IMR-90 (cell line): ENCODE results near the gene SH3RF3. TPM values are rescaled to one million over a fixed set of nuclear protein-coding genes. Genes with fewer than 3 reads are reported as not detected.

Experiments
- ATAC-seq: fragments of 200-7000 bp; cut with Tn5 transposase; 2 replicates; pipeline ENCODE4 v1.9.1; 2020; ENCODE audit warnings: low read depth, mild to moderate bottlenecking, moderate library complexity
- BruUV-seq: library from RNA; stranded (reverse); fragments of 400-500 nt; replicated peaks from 2 replicates; lab custom pipeline; 2021; lab: Mats Ljungman, UMichigan
- CTCF ChIA-PET: fragments of 300-600 bp; formaldehyde crosslinking; extraction: SDS; loops from one replicate; lab custom pipeline; 2021; ENCODE audit warnings: antibody characterized with exemption; lab: Yijun Ruan, JAX
- POLR2A ChIA-PET: fragments of 300-600 bp; sonication (Branson Sonifier 250); formaldehyde crosslinking; loops from one replicate; lab custom pipeline; 2022; ENCODE audit warnings: antibody characterized with exemption; ENCODE audit not compliant: unreplicated experiment; lab: Charles Lee
- DNase-seq: peaks from one replicate; pipeline ENCODE4 v3.0.0; 2013
- H2AFZ ChIP-seq: replicated peaks from 2 replicates; pipeline ENCODE3; 2013; ENCODE audit warnings: low read length, mild to moderate bottlenecking; ENCODE audit not compliant: poor library complexity
- H2AK5ac ChIP-seq: 2 replicates; pipeline ENCODE4 v1.6.1; 2013; ENCODE audit warnings: low read depth, low read length, inconsistent platforms
- H2AK9ac ChIP-seq: replicated peaks from 2 replicates; pipeline ENCODE3; 2013; ENCODE audit warnings: mild to moderate bottlenecking, low read depth, low read length, moderate library complexity; ENCODE audit not compliant: poor library complexity
- H2BK120ac ChIP-seq: 2 replicates; pipeline ENCODE4 v1.6.1; 2013; ENCODE audit warnings: low read depth, low read length, inconsistent platforms
- H2BK15ac ChIP-seq: 3 replicates; pipeline ENCODE4 v1.6.1; 2013; ENCODE audit warnings: low read depth, low read length, inconsistent platforms
- H2BK20ac ChIP-seq: 2 replicates; pipeline ENCODE4 v1.6.1; 2013; ENCODE audit warnings: low read depth, mild to moderate bottlenecking, inconsistent platforms, low read length, moderate library complexity
- H2BK5ac ChIP-seq: 2 replicates; pipeline ENCODE4 v1.6.1; 2013; ENCODE audit warnings: mild to moderate bottlenecking, low read depth, low read length, inconsistent platforms; ENCODE audit not compliant: poor library complexity, severe bottlenecking
- H3K14ac ChIP-seq: replicated peaks from 2 replicates; pipeline ENCODE4 v1.6.1; 2013; ENCODE audit warnings: low read depth, low read length, inconsistent platforms
- H3K18ac ChIP-seq: 2 replicates; pipeline ENCODE4 v1.6.1; 2013; ENCODE audit warnings: low read depth, low read length, control low read depth
- H3K23ac ChIP-seq: 2 replicates; pipeline ENCODE4 v1.6.1; 2013; ENCODE audit warnings: low read depth, low read length, inconsistent platforms
- H3K27ac ChIP-seq: 2 replicates; pipeline ENCODE4 v1.5.1; 2013; ENCODE audit warnings: mild to moderate bottlenecking, control low read depth, low read length; ENCODE audit not compliant: insufficient read depth
- H3K27me3 ChIP-seq: 2 replicates; pipeline ENCODE4 v1.6.1; 2013; ENCODE audit warnings: low read length; ENCODE audit not compliant: control insufficient read depth, insufficient read depth
- H3K36me3 ChIP-seq: 2 replicates; pipeline ENCODE4 v1.6.1; 2013; ENCODE audit warnings: low read length, mixed read lengths; ENCODE audit not compliant: control insufficient read depth, insufficient read depth
- H3K4ac ChIP-seq: 2 replicates; pipeline ENCODE4 v1.6.1; 2013; ENCODE audit warnings: low read depth, low read length, inconsistent platforms
- H3K4me1 ChIP-seq: 2 replicates; pipeline ENCODE4 v1.6.1; 2013; ENCODE audit warnings: low read length, mixed read lengths; ENCODE audit not compliant: control insufficient read depth, insufficient read depth
- H3K4me2 ChIP-seq: 2 replicates; pipeline ENCODE4 v1.6.1; 2013; ENCODE audit warnings: low read depth, mild to moderate bottlenecking, control low read depth, low read length, moderate library complexity
- H3K4me3 ChIP-seq: 2 replicates; pipeline ENCODE4 v1.5.1; 2013; ENCODE audit warnings: low read depth, mild to moderate bottlenecking, control low read depth, low read length, moderate library complexity; ENCODE audit not compliant: insufficient read depth
- H3K56ac ChIP-seq: 2 replicates; pipeline ENCODE4 v1.6.1; 2013; ENCODE audit warnings: low read length, inconsistent platforms; ENCODE audit not compliant: insufficient read depth; ENCODE audit errors: extremely low read depth
- H3K79me1 ChIP-seq, 2 experiments: 2 replicates each; pipeline ENCODE4 v1.6.1; 2013; ENCODE audit warnings: low read length in 2 of 2, inconsistent platforms in 1 of 2, low read depth in 1 of 2
- H3K9ac ChIP-seq: 2 replicates; pipeline ENCODE4 v1.6.1; 2013; ENCODE audit warnings: low read depth, low read length, control low read depth
- H3K9me1 ChIP-seq: 2 replicates; pipeline ENCODE4 v1.6.1; 2013; ENCODE audit warnings: low read length, inconsistent platforms; ENCODE audit not compliant: insufficient read depth
- H3K9me3 ChIP-seq: 2 replicates; pipeline ENCODE4 v1.6.1; 2013; ENCODE audit warnings: low read length; ENCODE audit not compliant: control insufficient read depth, insufficient read depth
- H4K20me1 ChIP-seq: 2 replicates; pipeline ENCODE4 v1.6.1; 2013; ENCODE audit warnings: low read length, inconsistent platforms; ENCODE audit not compliant: insufficient read depth
- H4K5ac ChIP-seq: 2 replicates; pipeline ENCODE4 v1.6.1; 2013; ENCODE audit warnings: mild to moderate bottlenecking, low read depth, low read length, control low read depth
- H4K8ac ChIP-seq, 2 experiments: 2 replicates each; pipeline ENCODE4 v1.6.1; 2013; ENCODE audit warnings: low read depth in 2 of 2, low read length in 2 of 2, control low read depth in 1 of 2, inconsistent platforms in 1 of 2
- H4K91ac ChIP-seq: 2 replicates; pipeline ENCODE4 v1.6.1; 2013; ENCODE audit warnings: low read depth, low read length, inconsistent platforms; ENCODE audit not compliant: insufficient read depth
- CEBPB ChIP-seq: IDR thresholded peaks from 2 replicates; pipeline ENCODE4 v1.6.1; 2012; ENCODE audit warnings: low read depth, low read length, improper control_type of control experiment
- CHD1 ChIP-seq: IDR thresholded peaks from 2 replicates; pipeline ENCODE4 v1.6.1; 2012; ENCODE audit warnings: low read depth, low read length, improper control_type of control experiment
- FOS ChIP-seq: fragments of 150-350 bp; IDR thresholded peaks from 2 replicates; pipeline ENCODE4 v1.6.1; 2016; ENCODE audit warnings: low read depth, low read length
- POLR2A ChIP-seq: IDR thresholded peaks from 2 replicates; pipeline ENCODE4 v1.6.1; 2012; ENCODE audit warnings: mild to moderate bottlenecking, low read depth, low read length
- RAD21 ChIP-seq: IDR thresholded peaks from 2 replicates; pipeline ENCODE4 v1.6.1; 2012; ENCODE audit warnings: low read length, improper control_type of control experiment
- RCOR1 ChIP-seq: IDR thresholded peaks from 2 replicates; pipeline ENCODE4 v1.6.1; 2012; ENCODE audit warnings: mild to moderate bottlenecking, low read length, improper control_type of control experiment; ENCODE audit not compliant: insufficient replicate concordance
- RFX5 ChIP-seq: IDR thresholded peaks from 2 replicates; pipeline ENCODE4 v1.8.0; 2012; ENCODE audit warnings: low read depth, mild to moderate bottlenecking, low read length, moderate library complexity
- WGBS, 2 experiments: methylation state at CpG; one replicate each; pipeline versions ENCODE4 v1.1.5 to v1.1.7; 2013; ENCODE audit warnings: missing lambda C conversion rate in 2 of 2; ENCODE audit not compliant: insufficient read length in 1 of 2; ENCODE audit errors: extremely low coverage in 2 of 2; 5-methylcytosine and 5-hydroxymethylcytosine counted together
- dilution Hi-C: fragments of 300-500 bp; cut with HindIII; formaldehyde crosslinking; loops from one replicate; pipeline ENCODE4 v1.14.3; 2018; ENCODE audit warnings: low sequenced_read_pairs; ENCODE audit not compliant: unreplicated experiment
- in situ Hi-C: fragments of 300-500 bp; cut with MboI; formaldehyde crosslinking; loops from 3 replicates; pipeline ENCODE4 v1.14.3; 2019; ENCODE audit warnings: low sequenced_read_pairs, inconsistent platforms, mixed read lengths
- intact Hi-C: fragments of 100-400 bp; cut with micrococcal nuclease; formaldehyde crosslinking; loops from 2 replicates; pipeline ENCODE4 v1.10.0; 2022
- polyA plus RNA-seq, 3 experiments: library from polyadenylated mRNA; depleted of rRNA; stranded (reverse); fragments of >200 nt; gene quantifications; 2 replicates each; pipeline ENCODE4 v1.2.3, GENCODE V29; 2012; ENCODE audit warnings: low replicate concordance in 1 of 3
- total RNA-seq: library from RNA; depleted of rRNA; stranded (reverse); fragments of >200 nt; gene quantifications from 2 replicates; pipeline ENCODE4 v1.2.3, GENCODE V29; 2012
- TF ChIP-seq, protein P1 (sequence below): fragments of 150-350 bp; IDR thresholded peaks from 2 replicates; pipeline ENCODE4 v1.6.1; 2016; ENCODE audit warnings: low read depth, mild to moderate bottlenecking, low read length, moderate library complexity, borderline replicate concordance
- TF ChIP-seq, protein P2 (sequence below): conservative IDR thresholded peaks from 2 replicates; pipeline ENCODE4 v1.5.1; 2012; ENCODE audit warnings: mild to moderate bottlenecking, low read depth, low read length, improper control_type of control experiment

SH3RF3 gene
- total and polyA plus RNA-seq, 2 of the 4 experiments (the other 2 are of a cell fraction): 3.4 to 5.3 TPM

DNA sequence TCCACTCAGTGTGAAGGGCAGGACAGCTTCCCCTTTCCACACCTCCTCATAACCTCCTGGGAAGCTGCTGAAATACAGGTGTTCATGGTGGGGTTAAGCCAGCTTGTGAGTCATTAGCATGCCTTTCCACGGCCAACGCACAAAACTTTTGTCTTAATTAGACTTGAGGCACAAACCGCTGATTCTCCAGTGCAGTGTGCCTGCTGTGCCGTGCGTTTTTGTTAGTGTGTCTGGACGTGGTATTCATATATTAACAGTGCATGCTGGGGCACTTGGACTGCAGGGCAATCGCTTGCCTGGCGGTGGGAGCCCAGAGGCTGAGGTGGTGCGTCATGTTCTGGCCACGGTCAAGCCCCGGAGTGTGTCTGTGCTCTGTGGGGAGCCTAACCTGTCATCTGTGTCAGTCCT is 156.2 kb downstream of the SH3RF3 start:
- H3K9ac ChIP-seq: no peak overlapping the region
- BruUV-seq: no TSS peak
- in situ Hi-C loops: no loop called here
- peaks cover 24% of the 10 kb centered on the region for H3K4me1 ChIP-seq
- peak overlapping the region; percentile 10; the same call in 1 of the 2 replicates for H3K23ac ChIP-seq
- no peak for ATAC-seq
- H2BK20ac ChIP-seq: no peak overlapping the region
- no peaks in the 10 kb centered on the region for H3K27me3 ChIP-seq
- no peak overlapping the region for H2AK9ac ChIP-seq
- peak overlapping the region; percentile 32; the same call in 1 of the 2 replicates for H4K91ac ChIP-seq
- no peak overlapping the region for H4K8ac ChIP-seq
- H4K20me1 ChIP-seq: peaks cover 92% of the 10 kb centered on the region
- H3K56ac ChIP-seq: no peak overlapping the region
- H3K27ac ChIP-seq: no peak overlapping the region
- H4K5ac ChIP-seq: no peak overlapping the region
- 73% methylated on average over 6 of the region's 11 CpGs; no CpG with 5 or more reads in 1 of the 2 experiments for WGBS, 2 experiments
- peak overlapping the region; percentile 24; the same call in 1 of the 2 replicates for H3K4ac ChIP-seq
- no peak overlapping the region; the same call in 1 of the 2 replicates for H3K14ac ChIP-seq
- peak overlapping the region; percentile 9 for H2AFZ ChIP-seq
- H3K4me3 ChIP-seq: no peak overlapping the region
- TF ChIP-seq, protein P1, sequence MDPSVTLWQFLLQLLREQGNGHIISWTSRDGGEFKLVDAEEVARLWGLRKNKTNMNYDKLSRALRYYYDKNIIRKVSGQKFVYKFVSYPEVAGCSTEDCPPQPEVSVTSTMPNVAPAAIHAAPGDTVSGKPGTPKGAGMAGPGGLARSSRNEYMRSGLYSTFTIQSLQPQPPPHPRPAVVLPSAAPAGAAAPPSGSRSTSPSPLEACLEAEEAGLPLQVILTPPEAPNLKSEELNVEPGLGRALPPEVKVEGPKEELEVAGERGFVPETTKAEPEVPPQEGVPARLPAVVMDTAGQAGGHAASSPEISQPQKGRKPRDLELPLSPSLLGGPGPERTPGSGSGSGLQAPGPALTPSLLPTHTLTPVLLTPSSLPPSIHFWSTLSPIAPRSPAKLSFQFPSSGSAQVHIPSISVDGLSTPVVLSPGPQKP: no peak
- TF ChIP-seq RAD21 (no peak), CEBPB (no peak), POLR2A (no peak), RFX5 (no peak), CHD1 (no peak), RCOR1 (no peak), FOS (0 out of 2 replicates have a peak, but pooled peaks have one; percentile 3)
- TF ChIP-seq, protein P2, sequence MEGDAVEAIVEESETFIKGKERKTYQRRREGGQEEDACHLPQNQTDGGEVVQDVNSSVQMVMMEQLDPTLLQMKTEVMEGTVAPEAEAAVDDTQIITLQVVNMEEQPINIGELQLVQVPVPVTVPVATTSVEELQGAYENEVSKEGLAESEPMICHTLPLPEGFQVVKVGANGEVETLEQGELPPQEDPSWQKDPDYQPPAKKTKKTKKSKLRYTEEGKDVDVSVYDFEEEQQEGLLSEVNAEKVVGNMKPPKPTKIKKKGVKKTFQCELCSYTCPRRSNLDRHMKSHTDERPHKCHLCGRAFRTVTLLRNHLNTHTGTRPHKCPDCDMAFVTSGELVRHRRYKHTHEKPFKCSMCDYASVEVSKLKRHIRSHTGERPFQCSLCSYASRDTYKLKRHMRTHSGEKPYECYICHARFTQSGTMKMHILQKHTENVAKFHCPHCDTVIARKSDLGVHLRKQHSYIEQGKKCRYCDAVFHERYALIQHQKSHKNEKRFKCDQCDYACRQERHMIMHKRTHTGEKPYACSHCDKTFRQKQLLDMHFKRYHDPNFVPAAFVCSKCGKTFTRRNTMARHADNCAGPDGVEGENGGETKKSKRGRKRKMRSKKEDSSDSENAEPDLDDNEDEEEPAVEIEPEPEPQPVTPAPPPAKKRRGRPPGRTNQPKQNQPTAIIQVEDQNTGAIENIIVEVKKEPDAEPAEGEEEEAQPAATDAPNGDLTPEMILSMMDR: no peak
- H3K9me1 ChIP-seq: peaks cover 36% of the 10 kb centered on the region
- DNase-seq: peak; percentile 41
- H2BK5ac ChIP-seq: no peak overlapping the region
- no peak overlapping the region for H2AK5ac ChIP-seq
- H3K79me1 ChIP-seq: peaks cover 42 to 99% of the 10 kb centered on the region in 2 experiments
- H2BK120ac ChIP-seq: no peak overlapping the region
- no peaks in the 10 kb centered on the region for H3K36me3 ChIP-seq
- no peak overlapping the region; the same call in 1 of the 2 replicates for H3K18ac ChIP-seq
- CTCF ChIA-PET: interaction anchor here (1.0 kb wide), 1 partner anchor 30 kb away, joined by 3 read pairs; no protein-coding TSS in a partner anchor
- intact Hi-C loops: no loop called here
- POLR2A ChIA-PET: no interaction called here
- no peaks in the 10 kb centered on the region for H3K9me3 ChIP-seq
- no peak overlapping the region for H3K4me2 ChIP-seq
- no peak overlapping the region; the same call in 2 of the 3 replicates for H2BK15ac ChIP-seq
- dilution Hi-C loops: no loop called here
